Measurements from ENCODE around the gene COQ8B.

The COQ8B gene

DNA sequence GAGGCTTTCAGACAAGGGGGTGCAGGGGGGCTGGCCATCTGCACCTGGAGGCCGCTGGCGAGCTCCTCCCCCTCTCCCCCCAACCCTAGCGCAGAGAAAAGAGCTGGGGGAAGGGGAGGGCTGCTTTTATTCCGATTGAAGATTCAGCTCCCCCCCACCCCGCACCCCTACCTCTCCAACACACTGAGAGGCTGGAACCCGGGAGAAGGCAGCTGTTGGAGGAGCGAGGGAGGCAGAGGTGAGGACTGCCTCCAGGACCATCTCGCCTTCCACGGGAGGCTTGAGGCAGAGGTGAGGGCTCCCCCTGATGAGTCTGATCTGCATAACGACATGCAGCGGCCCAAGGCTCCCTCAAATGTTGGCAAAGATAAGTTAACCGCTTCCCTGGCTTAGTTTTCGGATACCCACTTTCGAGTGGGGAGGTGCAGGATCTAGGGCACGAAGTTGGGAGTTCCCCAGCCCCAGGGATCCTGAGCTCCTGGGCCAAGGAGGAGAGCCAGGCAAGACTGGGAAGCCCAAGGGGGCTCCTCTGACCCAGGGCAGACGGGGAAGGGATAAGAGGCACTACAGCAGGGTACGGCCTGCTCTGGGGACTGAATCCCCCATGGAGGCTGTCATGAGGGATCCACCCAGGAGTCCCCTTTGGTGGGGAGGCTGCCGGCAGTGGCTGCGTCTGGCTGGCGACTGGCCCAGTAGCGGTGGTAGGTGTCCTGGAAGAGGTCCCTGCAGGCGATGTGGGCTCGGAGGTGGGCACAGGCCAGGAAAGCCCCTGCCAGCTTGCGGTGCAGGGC lies 25.1 kb downstream of the COQ8B start:
- in situ Hi-C loops (cut with MboI; ENCODE audit: low sequenced_read_pairs) = no loop called here

DNA sequence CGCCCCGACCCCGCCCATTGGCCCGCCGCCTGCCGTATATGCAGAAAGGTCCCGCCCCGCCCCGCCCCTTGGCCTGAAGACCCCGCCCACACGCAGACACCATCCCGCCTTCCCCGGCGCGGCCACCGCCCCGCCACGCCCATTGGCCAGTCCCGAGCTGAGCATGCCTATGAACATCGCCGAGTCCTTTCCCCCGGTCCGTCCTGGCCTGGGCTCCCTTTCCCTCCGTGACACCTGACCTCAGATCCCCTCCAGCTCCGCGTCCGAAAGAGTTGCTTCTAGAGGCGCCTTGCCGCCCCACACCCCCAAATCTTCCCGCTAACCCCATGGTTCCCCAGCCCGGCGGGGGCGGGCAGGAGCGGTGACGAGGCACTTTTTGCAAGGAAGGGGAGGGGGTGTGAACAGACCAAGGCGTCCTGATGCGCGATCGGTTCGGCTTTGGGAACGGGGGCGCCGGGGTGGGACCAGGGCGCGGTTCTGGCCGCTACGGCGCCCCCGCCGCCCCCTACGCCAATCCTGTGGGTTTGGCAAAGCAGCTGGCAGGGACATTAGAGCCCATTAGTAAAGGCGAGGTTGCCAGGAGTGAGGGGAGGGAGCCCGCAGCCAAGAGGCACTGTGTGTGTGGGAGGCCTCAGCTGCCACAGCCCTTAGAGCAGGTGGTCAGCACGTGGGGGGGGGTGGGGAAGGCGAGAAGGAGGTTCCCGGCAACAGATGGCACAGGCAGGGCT lies 25.8 kb downstream of the COQ8B start:
- in situ Hi-C loops (cut with MboI; ENCODE audit: low sequenced_read_pairs) = no loop called here

DNA sequence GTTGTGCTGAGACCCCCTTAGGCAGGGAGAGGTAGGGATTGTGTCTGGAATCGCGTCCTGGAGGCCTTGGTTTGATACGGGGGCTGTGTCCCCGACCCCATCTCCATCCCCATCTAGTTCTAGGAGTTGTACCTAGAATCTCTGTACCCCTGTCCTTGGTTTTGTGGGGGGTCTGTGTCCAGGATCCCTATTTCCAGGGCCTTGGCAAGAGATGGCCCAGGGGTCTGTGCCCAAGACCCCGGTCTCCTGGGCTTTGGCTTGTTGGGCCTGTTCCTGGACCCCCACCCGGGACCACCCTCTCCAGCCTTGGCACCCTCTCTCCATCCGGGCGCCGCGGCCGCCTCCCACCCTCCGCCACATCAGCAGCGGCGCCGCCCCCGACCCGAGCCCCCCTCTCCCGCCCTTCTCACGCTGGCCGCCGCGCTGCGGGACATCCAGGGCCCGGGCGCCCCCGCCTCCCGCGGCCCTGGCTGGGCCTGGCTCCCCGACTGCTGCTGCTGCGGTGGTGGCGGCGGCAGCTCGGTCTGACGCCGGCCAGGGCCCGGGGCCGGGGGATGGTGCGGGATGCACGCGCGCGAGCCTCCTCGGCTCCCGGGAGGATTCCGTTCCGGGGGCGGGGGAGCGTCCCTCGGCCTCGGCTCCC lies 26.5 kb downstream of the COQ8B start, which contains the start of gene NUMBL:
NUMBL (minus strand) TSS at position 602 of the 643 bp plus-strand sequence; CDS start at position 434, 168 bp downstream.
- in situ Hi-C loops (cut with MboI; ENCODE audit: low sequenced_read_pairs) = no loop called here

DNA sequence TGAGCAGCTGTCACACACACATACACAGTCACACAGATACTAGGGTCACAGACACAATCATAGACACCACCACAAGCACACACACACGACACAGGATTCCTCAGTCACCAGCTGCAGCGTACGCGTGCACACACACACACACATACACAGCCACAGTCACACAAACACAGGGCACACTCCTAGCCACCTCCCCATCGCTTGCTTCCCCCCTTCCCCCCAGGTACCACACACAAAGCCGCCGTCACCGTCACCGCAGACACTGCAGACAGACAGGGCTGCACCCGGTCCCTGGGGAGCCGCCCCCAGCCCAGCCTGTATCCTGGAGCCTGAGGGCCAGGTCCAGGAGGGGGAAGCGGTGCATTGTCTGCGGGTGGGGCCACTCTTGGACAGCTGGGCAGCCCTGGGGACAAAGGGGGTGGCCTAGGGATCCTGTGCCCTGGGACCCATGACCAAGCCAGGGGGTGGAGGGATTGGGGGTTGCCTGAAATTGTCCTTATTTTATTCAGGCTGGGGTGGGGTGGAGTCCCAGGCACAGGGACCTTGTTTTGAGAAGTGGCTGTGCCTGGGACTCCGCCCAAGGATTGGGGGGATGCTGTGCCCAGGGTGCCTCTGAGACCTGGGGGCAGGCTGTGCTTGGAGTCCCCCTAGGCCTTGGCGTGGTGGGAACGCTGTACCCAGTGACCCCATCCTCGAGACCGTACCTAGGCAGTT lies 27.2 kb downstream of the COQ8B start:
- in situ Hi-C loops (cut with MboI; ENCODE audit: low sequenced_read_pairs) = no loop called here

DNA sequence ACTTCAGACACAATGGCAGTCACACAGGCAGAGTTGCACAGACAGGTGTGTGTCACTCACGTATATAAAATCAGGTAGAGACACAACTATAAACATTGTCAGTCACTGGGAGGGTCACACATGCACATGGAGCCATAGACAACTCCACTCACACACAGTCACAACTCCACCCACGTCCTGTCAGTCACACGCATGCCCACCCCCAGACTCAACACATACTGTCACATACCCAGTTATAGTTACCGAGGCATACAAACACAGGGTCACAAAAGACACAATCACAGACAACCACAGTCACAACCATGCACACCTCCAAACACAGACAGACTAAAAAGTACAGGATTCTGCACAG lies 27.7 kb downstream of the COQ8B start:
- in situ Hi-C loops (cut with MboI; ENCODE audit: low sequenced_read_pairs) = no loop called here

DNA sequence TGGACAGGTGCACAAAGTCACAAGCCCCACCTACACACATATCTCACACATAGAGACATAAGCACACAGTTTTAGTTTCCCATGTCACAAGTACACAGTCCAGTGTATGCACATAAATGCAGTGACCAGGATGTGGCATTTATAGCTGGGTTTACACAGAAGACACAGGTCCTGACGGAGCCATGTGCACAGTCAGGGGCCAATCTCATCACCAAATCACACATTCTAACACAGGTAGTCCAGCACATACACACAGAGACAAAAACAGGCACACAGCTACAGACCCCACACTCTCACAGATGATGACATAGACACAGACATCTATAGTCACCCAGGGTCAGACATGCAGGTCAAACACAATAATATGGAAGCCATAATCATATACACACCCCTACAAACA lies 28.4 kb downstream of the COQ8B start:
- in situ Hi-C loops (cut with MboI; ENCODE audit: low sequenced_read_pairs) = no loop called here

DNA sequence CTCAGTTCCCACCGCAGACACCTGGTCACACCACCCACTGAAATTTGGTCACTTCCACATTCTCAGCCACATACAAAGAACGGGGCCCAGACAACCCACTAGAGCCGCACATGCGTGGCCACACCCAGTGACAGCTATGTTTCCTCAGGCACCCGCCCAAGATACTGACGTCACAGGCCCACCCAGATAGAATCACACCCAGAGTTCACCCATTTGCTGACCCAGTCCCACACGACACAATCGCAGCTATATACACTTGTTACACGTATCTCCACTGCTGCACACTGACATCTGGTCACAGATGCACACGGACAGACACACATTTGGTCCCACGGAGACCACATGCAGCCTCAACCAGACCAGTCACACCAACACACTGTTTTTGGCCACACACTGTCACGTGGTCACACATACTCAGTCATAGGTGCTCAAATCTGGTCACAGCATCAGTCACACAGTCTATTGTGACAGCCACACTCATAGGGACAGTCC lies 29.1 kb downstream of the COQ8B start:
- in situ Hi-C loops (cut with MboI; ENCODE audit: low sequenced_read_pairs) = no loop called here

DNA sequence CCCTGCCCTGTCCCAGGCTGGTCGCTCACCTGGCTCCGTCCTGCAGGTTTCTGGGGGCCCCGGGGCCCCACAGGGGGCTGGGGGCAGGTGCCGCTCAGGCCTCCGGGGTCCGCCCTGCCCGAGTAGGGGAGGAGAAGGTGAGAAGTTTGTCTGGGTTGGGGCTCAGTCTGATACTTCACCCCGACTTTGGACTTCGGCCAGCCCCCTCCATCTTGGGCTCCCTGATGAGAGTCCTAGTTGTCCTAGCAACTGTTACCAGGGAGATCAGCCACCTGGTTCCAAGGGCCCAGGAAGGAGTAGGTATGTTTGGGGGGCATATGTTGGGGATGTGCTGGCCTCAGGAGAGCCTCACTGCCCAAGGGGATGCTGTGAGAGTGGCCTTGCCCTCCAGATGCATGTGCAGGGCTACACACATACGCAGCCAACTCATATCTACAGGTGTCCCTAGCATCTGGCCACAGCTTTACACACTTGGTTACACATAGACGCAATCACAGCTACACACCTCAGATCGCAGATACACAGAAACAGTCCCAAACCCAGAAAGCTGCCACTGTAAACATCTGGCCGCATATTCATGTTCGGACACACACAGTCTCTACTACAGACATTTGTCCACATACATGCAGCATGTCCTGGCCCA lies 29.7 kb downstream of the COQ8B start:
- in situ Hi-C loops (cut with MboI; ENCODE audit: low sequenced_read_pairs) = no loop called here

DNA sequence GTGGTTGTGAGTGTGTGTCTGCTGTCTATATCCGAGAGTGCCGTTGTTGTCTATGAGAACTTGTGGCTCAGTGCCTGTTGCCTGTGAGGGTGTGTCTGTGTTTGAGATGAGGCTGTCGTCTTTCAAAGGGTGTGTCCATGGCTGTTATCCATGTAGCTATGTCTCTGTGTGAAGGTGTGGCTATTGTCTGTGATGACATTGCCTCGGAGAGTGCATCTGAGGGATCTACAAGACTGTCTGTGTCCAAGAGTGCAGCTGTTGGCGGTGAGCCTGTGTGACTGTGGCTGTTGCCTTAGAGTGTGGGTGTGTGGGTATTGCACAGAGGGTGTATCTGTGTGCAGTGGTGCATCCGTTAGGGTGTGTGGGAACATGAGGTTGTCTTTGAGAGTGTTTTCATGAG lies 31.1 kb downstream of the COQ8B start:
- in situ Hi-C loops (cut with MboI; ENCODE audit: low sequenced_read_pairs) = no loop called here

DNA sequence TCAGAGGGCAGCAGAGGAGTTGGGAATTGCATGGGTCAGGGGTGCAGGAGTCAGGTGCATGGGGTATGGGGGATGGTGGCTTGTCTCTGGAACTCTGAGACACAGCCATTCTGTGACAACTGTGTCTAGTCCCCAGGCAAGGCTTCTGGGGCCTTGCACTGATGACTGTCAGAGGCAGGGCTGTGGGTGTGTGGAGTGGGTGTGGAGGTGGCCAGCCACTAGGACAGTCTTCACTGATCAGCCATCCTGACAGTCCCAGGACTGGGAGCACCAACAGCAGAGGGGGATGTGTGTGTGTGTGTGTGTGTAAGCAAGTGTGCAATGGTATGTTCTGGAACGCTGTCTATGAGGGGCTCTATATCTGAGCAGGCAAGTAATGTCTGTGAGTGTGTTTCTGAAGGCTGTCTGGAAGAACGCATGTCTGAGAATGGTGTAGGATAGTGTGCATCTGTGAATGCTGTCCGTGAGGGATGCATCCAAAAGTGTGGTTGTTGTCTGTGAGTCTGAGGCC lies 31.6 kb downstream of the COQ8B start:
- in situ Hi-C loops (cut with MboI; ENCODE audit: low sequenced_read_pairs) = no loop called here

DNA sequence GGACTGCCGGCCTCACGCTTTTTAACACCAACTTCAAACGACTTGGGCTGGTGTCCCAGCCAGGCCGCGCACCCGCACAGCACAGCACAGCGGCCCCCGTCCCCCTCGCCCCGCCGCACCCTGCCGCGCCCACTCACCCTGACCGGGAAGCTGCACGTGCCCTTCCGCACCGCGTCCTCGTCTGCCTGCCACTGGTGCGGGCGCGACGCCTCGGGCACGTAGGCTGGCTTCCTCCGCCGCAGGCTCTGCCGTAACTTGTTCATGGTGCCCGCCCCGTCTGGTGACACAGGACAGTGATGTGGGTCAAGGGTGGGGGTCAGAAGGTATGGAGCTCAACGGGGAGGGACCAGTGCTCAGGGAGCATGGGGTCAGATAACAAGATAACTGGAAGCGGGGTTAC lies 32.4 kb downstream of the COQ8B start:
- in situ Hi-C loops (cut with MboI; ENCODE audit: low sequenced_read_pairs) = no loop called here

DNA sequence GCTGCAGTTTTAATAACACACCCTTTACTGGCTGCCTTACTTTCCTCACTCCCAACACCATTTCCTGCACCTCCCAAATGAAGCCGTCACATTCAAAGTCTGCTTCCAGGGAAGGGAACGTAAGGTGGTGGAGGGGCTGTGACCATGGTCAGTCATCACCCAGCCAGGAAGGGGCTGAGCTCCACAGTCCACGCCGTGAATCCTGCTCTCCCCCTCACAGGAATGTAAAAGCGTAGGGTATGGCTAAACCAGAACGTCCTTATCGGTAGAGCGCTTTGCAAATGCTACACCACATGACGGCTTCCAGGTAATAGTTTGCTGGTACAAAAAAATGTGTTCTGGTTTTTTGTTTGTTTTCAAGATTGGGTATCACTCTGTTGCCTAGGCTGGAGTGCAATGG lies 33.2 kb downstream of the COQ8B start:
- in situ Hi-C loops (cut with MboI; ENCODE audit: low sequenced_read_pairs) = no loop called here

DNA sequence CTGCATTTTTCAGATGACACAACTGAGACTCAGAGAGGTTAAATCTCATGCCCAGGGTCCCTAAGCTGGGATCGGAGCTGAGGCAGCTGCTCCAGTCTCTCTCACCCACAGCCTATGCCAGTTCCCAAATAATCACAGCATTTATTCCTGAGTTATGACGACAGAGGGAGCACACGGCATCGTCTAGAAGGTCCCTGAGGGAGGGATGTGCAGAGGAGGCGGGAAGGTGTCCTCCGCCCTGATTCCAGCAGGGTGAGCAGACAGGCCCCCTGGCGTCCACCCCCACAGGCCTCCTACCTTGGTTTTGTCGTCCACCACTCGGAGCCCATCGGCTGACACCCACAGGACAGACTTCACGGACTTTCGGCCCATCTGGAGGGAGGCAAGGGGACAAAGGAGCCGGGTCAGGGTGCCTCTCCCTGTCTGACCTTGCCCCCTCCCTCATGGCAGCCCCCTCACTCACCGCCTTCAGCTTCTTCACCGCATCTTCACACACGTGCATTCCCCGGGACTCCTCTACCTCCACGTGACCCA lies 34.2 kb downstream of the COQ8B start:
- in situ Hi-C loops (cut with MboI; ENCODE audit: low sequenced_read_pairs) = no loop called here

DNA sequence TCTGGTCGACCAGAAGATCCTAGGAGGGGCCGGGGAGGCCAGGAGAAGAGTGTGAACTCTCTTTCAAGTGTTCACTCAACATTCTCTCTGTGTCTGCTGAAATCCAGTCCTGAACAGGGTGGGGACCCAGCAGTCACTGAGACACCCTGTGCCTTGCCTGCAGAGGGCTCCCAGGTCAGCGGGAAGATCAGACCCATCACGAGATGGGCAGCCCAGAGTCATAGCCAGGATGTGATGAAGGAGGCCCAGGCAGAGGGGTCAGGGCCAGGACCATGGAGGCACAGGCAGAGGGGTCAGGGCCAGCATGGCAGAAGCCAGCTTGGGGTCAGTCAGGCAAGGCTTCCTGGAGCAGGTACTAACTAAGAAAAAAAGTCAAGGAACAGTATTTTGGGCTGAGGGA lies 35.6 kb downstream of the COQ8B start:
- in situ Hi-C loops (cut with MboI; ENCODE audit: low sequenced_read_pairs) = no loop called here

DNA sequence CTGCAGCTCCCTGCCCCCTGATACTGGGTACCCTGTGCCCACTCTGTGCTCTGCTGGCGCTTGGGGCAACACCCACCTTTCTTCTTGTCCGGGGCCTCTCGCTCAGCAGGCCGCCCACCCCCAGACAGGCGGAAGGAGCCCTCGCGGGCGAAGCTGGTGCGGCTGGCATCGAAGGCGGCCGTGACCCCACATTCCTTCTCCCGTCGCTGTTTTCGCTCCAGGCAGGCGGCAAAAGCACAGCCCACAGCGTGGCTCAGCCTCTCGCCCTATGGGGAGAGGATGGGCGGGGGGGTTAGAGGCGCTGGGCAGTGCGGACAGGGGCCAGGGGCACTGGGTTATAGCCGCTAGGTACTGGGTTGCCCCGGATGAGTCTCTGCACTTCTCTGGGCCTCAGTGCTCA lies 39.5 kb downstream of the COQ8B start:
- in situ Hi-C loops (cut with MboI; ENCODE audit: low sequenced_read_pairs) = no loop called here

DNA sequence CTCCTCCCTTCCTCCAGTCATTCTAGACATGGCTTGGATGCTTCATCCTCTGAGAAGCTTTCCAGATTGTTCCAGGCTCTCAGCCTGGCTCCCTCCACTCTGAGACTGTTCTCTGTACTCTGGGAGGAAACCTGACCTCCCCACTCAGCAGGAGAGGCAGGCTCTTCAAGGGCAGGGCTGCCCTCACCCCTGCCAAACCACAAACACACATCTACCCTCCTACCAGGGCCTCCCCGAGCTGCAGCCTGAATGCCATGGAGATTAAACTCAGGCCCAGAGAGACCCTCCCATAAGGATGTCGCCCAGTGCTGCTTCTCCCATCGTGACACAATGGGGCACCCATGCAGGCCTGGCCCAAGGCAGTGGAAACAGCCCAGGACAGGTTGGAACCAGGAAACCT lies 42.4 kb downstream of the COQ8B start:
- in situ Hi-C loops (cut with MboI; ENCODE audit: low sequenced_read_pairs) = loop anchor here (25.0 kb wide), 1 partner anchor 463 kb away; no protein-coding TSS in a partner anchor

DNA sequence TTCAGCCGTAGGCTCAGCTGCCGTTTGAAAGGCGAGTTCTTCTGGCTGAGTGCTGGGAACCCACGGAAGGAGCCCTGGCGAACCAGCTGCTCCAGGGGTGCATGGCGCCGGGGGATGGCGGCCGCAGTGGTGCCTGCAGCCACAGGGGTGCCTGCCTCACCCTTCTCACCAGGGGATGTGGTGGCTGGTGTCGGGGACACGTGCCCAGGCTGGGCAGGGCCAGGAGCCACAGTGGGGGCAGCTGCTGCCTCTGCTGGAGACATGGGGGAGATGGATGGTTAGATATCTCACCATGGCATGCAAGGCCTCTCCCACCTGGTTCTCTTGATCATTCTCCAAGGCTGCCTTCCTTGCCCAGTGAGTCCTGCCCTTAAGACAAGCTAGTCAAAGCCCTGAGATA lies 43.3 kb downstream of the COQ8B start:
- in situ Hi-C loops (cut with MboI; ENCODE audit: low sequenced_read_pairs) = loop anchor here (25.0 kb wide), 1 partner anchor 464 kb away; no protein-coding TSS in a partner anchor

DNA sequence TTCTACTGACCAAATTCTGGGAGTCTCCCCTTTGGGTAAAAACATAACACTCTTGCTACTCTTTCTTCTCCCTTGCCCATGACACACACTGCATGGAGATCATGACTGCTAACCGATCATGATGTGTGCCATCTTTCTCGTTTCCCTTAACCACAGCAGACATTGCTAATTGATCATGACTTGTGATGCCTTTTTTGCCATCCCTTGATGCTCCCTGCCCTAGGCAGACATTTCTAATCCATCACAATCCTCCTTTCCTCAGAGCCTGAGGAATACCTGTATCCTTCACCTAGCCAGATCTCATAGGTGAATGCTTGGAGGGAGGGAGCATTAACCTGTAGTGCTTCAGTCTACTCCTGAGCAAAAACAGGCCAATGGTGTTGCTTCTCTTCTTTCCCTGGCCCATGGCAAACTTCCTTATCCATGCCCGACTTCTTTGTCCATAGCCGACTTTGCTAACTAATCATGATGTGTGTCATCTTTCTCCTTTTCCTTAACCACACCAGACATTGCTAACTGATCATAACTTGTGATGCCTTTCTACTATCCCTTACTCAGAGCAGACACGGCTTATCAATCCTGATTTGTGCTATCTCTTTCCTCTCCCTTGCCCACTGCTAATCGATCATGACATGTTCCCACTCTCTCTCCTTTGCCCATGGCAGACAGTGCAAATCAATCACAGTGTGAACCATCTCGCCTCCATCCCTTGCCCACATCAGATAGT lies 44.0 kb downstream of the COQ8B start:
- in situ Hi-C loops (cut with MboI; ENCODE audit: low sequenced_read_pairs) = loop anchor here (25.0 kb wide), 1 partner anchor 465 kb away; no protein-coding TSS in a partner anchor

DNA sequence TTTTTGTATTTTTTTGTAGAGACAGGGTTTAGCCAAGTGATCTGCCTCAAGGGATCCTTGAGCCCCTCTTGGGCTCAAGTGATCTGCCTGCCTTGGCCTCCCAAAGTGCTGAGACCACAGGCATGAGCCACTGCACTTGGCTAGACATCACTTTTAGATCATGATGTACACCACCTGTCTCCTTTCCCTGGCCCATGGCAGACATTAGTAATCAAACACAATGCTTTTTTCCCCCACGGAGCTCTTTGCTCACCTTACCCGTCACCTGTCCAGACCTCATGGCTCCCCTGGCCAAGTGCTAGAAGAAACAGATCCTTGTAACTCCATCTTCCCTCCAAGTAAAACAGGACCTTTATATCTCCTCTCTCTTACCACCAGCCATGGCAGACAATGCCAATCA lies 44.6 kb downstream of the COQ8B start:
- in situ Hi-C loops (cut with MboI; ENCODE audit: low sequenced_read_pairs) = loop anchor here (25.0 kb wide), 1 partner anchor 465 kb away; no protein-coding TSS in a partner anchor
